PC-9 (cell line): Measurements from ENCODE around the gene SYNDIG1L. TPM values are rescaled to one million over a fixed set of nuclear protein-coding genes. Genes with fewer than 3 reads are reported as not detected.

Source experiments
- BruUV-seq: library from RNA; stranded (reverse); fragments of 400-500 nt; replicated peaks from 2 replicates; lab custom pipeline; 2021; lab: Mats Ljungman, UMichigan
- CTCF ChIA-PET: fragments of 300-600 bp; sonication (Branson Sonifier 250); formaldehyde crosslinking; loops from one replicate; lab custom pipeline; 2022; ENCODE audit warnings: antibody characterized with exemption; lab: Charles Lee
- POLR2A ChIA-PET: fragments of 300-600 bp; sonication (Branson Sonifier 250); formaldehyde crosslinking; loops from one replicate; lab custom pipeline; 2022; ENCODE audit warnings: antibody characterized with exemption; ENCODE audit not compliant: unreplicated experiment; lab: Charles Lee
- DNase-seq, 2 experiments: peaks; one replicate each; pipeline versions ENCODE4 v3.0.0 to v3.0.0-alpha.2; 2015 to 2022; ENCODE audit warnings: mixed read lengths in 1 of 2
- H2AFZ ChIP-seq: fragments of 200-600 bp; sonication (generic); 2 replicates; pipeline ENCODE4 v1.8.1; 2017; ENCODE audit warnings: antibody characterized with exemption
- H3F3A ChIP-seq: fragments of 200-600 bp; sonication (generic); 2 replicates; pipeline ENCODE4 v1.8.1; 2017; ENCODE audit warnings: antibody characterized with exemption, mild to moderate bottlenecking, low read depth; ENCODE audit not compliant: insufficient read depth
- H3K27ac ChIP-seq: fragments of 200-600 bp; sonication (generic); 2 replicates; pipeline ENCODE4 v1.6.1; 2016; ENCODE audit warnings: mixed run types
- H3K27me3 ChIP-seq: fragments of 200-600 bp; sonication (generic); 2 replicates; pipeline ENCODE4 v1.6.1; 2016; ENCODE audit warnings: low read depth, mixed run types; ENCODE audit not compliant: insufficient read depth
- H3K36me3 ChIP-seq: fragments of 200-600 bp; sonication (generic); 2 replicates; pipeline ENCODE4 v1.6.1; 2016; ENCODE audit warnings: low read depth, mixed run types
- H3K4me1 ChIP-seq: fragments of 200-600 bp; sonication (generic); replicated peaks from 2 replicates; pipeline ENCODE4 v1.6.1; 2016; ENCODE audit warnings: mixed run types; ENCODE audit not compliant: insufficient read depth
- H3K4me2 ChIP-seq: fragments of 200-600 bp; sonication (generic); 2 replicates; pipeline ENCODE4 v1.6.1; 2017; ENCODE audit warnings: mixed run types
- H3K4me3 ChIP-seq: fragments of 200-600 bp; sonication (generic); 2 replicates; pipeline ENCODE4 v1.6.1; 2016; ENCODE audit warnings: mixed run types
- H3K79me2 ChIP-seq: fragments of 200-600 bp; sonication (generic); 2 replicates; pipeline ENCODE4 v1.6.1; 2017; ENCODE audit warnings: low read depth, mixed run types
- H3K9me2 ChIP-seq: fragments of 200-600 bp; sonication (generic); 2 replicates; pipeline ENCODE4 v1.8.1; 2017; ENCODE audit warnings: mild to moderate bottlenecking; ENCODE audit not compliant: insufficient read depth
- H3K9me3 ChIP-seq: fragments of 200-600 bp; sonication (generic); 2 replicates; pipeline ENCODE4 v1.8.1; 2016; ENCODE audit warnings: low read depth; ENCODE audit not compliant: insufficient read depth
- H4K20me1 ChIP-seq: fragments of 200-600 bp; sonication (generic); 2 replicates; pipeline ENCODE4 v1.8.1; 2017; ENCODE audit not compliant: insufficient read depth
- EZH2 ChIP-seq: fragments of 200-600 bp; sonication (generic); IDR thresholded peaks from 2 replicates; pipeline ENCODE4 v1.8.0; 2017; ENCODE audit warnings: antibody characterized with exemption, low read depth
- intact Hi-C: fragments of 100-400 bp; cut with micrococcal nuclease; formaldehyde crosslinking; loops from one replicate; pipeline ENCODE4 v1.10.0; 2022; ENCODE audit not compliant: unreplicated experiment
- total RNA-seq: library from RNA; stranded (reverse); gene quantifications from 2 replicates; pipeline ENCODE4 v1.2.3, GENCODE V29; 2021
- TF ChIP-seq, protein P1 (sequence below): fragments of 200-600 bp; sonication (generic); conservative IDR thresholded peaks from 2 replicates; pipeline ENCODE4 v1.6.1; 2017; ENCODE audit warnings: mixed run types, antibody characterized with exemption, mild to moderate bottlenecking, moderate library complexity

SYNDIG1L gene
- total RNA-seq, 1 experiment from 2014 or later, result 0.52 TPM

- no peaks in the 10 kb centered on the region for H3K27me3 ChIP-seq
- no peaks in the 10 kb centered on the region for H3K9me3 ChIP-seq
- peak overlapping the region; percentile 76 for H3K27ac ChIP-seq
- H3K9me2 ChIP-seq, result no peaks in the 10 kb centered on the region
- H3K4me3 ChIP-seq, result peak overlapping the region; percentile 52
- no peaks in the 10 kb centered on the region for H3K79me2 ChIP-seq
- peaks cover 33% of the 10 kb centered on the region for H3F3A ChIP-seq
- intact Hi-C loops, result no loop called here
- no peaks in the 10 kb centered on the region for H4K20me1 ChIP-seq
- H3K36me3 ChIP-seq, result no peaks in the 10 kb centered on the region
- H2AFZ ChIP-seq, result peak overlapping the region; percentile 80
- ChIA-PET POLR2A (interaction anchor here (0.6 kb wide), 3 partner anchors 11 to 345 kb away, joined by 4 to 14 read pairs (median 6); partner anchors contain the start of gene NPC2), CTCF (interaction anchor here (0.8 kb wide), 1 partner anchor 75 kb away, joined by 3 read pairs; no protein-coding TSS in a partner anchor)
- TF ChIP-seq, protein P1, sequence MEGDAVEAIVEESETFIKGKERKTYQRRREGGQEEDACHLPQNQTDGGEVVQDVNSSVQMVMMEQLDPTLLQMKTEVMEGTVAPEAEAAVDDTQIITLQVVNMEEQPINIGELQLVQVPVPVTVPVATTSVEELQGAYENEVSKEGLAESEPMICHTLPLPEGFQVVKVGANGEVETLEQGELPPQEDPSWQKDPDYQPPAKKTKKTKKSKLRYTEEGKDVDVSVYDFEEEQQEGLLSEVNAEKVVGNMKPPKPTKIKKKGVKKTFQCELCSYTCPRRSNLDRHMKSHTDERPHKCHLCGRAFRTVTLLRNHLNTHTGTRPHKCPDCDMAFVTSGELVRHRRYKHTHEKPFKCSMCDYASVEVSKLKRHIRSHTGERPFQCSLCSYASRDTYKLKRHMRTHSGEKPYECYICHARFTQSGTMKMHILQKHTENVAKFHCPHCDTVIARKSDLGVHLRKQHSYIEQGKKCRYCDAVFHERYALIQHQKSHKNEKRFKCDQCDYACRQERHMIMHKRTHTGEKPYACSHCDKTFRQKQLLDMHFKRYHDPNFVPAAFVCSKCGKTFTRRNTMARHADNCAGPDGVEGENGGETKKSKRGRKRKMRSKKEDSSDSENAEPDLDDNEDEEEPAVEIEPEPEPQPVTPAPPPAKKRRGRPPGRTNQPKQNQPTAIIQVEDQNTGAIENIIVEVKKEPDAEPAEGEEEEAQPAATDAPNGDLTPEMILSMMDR, result 0 out of 2 replicates have a peak, but pooled peaks have one; percentile 18
- no peak for TF ChIP-seq EZH2
- peak overlapping the region; percentile 90 for H3K4me2 ChIP-seq
- BruUV-seq, result no TSS peak
- peak; percentile 70 to 74 for DNase-seq
- H3K4me1 ChIP-seq, result peaks cover 32% of the 10 kb centered on the region
Measured at GRCh38 chr14:74401504-74402241, 24.3 kb downstream of the SYNDIG1L start.

DNA sequence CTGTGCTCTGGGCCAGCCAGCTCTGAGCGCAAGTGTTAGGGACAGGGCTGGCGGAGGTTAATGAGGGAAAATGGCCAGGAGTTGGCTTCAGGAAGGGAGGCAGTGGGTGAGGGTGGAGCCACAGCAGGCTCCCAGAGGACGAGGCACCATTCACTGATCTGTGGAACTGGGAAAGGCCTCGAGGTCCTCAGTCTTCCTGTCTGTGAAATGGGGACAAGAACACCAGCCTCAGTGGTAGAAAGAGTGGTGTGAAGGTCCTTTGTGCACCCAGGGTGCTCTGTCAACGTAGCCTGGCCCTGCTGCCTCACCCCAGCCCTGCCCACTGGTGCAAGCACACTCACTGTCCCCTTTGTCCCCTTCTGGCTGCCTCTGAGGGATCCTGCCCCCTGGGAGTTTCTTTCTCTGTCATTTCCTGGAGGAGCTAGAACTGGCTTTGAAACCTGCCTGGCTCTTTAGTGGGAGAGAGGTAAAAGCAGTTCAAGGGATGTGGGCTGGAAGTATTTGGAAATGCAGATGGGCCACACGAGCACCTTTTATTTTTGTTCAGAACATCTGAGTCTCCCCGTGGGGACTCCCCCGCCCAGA, 25.0 kb downstream of the SYNDIG1L start:
- no peak for DNase-seq
- H3K4me2 ChIP-seq, result peak overlapping the region; percentile 90
- peak overlapping the region; percentile 52 for H3K4me3 ChIP-seq
- no peaks in the 10 kb centered on the region for H3K36me3 ChIP-seq
- H3K9me3 ChIP-seq, result no peaks in the 10 kb centered on the region
- no peaks in the 10 kb centered on the region for H3K79me2 ChIP-seq
- ChIA-PET CTCF (no interaction called here), POLR2A (interaction anchor here (0.6 to 0.7 kb wide), 5 partner anchors 11 to 345 kb away, joined by 3 to 14 read pairs (median 6); partner anchors contain the start of gene NPC2)
- intact Hi-C loops, result no loop called here
- peak overlapping the region; percentile 76 for H3K27ac ChIP-seq
- peaks cover 32% of the 10 kb centered on the region for H3K4me1 ChIP-seq
- BruUV-seq, result no TSS peak
- TF ChIP-seq, protein P1, result no peak
- TF ChIP-seq EZH2, result no peak
- no peaks in the 10 kb centered on the region for H3K27me3 ChIP-seq
- H4K20me1 ChIP-seq, result no peaks in the 10 kb centered on the region
- peaks cover 33% of the 10 kb centered on the region for H3F3A ChIP-seq
- no peaks in the 10 kb centered on the region for H3K9me2 ChIP-seq
- peak overlapping the region; percentile 80 for H2AFZ ChIP-seq

GRCh38 chr14:74400031-74400685, 25.9 kb downstream of the SYNDIG1L start:
- Histone ChIP-seq H3K36me3 (no peaks in the 10 kb centered on the region), H3F3A (peaks cover 33% of the 10 kb centered on the region), H3K27me3 (no peaks in the 10 kb centered on the region), H4K20me1 (no peaks in the 10 kb centered on the region), H2AFZ (no peak overlapping the region), H3K9me2 (no peaks in the 10 kb centered on the region), H3K9me3 (no peaks in the 10 kb centered on the region), H3K4me1 (peaks cover 32% of the 10 kb centered on the region), H3K4me2 (peak overlapping the region; percentile 90; the same call in 1 of the 2 replicates), H3K27ac (0 out of 2 replicates have a peak overlapping the region, but pooled peaks have one; percentile 76), H3K79me2 (no peaks in the 10 kb centered on the region), H3K4me3 (no peak overlapping the region)
- intact Hi-C loops, result no loop called here
- DNase-seq, result no peak
- BruUV-seq, result no TSS peak
- TF ChIP-seq, protein P1, result 0 out of 2 replicates have a peak, but pooled peaks have one; percentile 34
- no peak for TF ChIP-seq EZH2
- POLR2A ChIA-PET, result interaction anchor here (0.7 kb wide), 2 partner anchors 19 to 52 kb away, joined by 3 to 6 read pairs; no protein-coding TSS in a partner anchor
- CTCF ChIA-PET, result no interaction called here
